HepG2 (cell line): ENCODE measurements around the gene ABTB2. TPM values are rescaled to one million over a fixed set of nuclear protein-coding genes. Genes with fewer than 3 reads are reported as not detected.

Source experiments
- ATAC-seq: fragments of 200-7000 bp; cut with Tn5 transposase; 3 replicates; pipeline ENCODE4 v1.9.1; 2020; ENCODE audit warnings: mild to moderate bottlenecking, moderate library complexity
- BruUV-seq: library from RNA; stranded (reverse); fragments of 400-500 nt; replicated peaks from 2 replicates; lab custom pipeline; 2021; lab: Mats Ljungman, UMichigan
- CTCF ChIA-PET: fragments of 300-600 bp; formaldehyde crosslinking; extraction: SDS; loops from one replicate; lab custom pipeline; 2021; ENCODE audit warnings: low total read pairs, inconsistent platforms, low intra/inter-chr PET ratio; lab: Yijun Ruan, JAX
- POLR2A ChIA-PET: fragments of 350-600 bp; sonication (Branson Sonifier 250); formaldehyde crosslinking; loops from one replicate; lab custom pipeline; 2020; ENCODE audit warnings: antibody characterized with exemption, inconsistent platforms; lab: Yijun Ruan, JAX
- DNase-seq: peaks from one replicate; pipeline ENCODE4 v3.0.0-alpha.2; 2015; ENCODE audit warnings: low spot score
- FAIRE-seq: peaks from 3 replicates; lab custom pipeline; 2011; peaks lifted over from hg19 to GRCh38; lab: Jason Lieb, UNC
- H2AFZ ChIP-seq: one replicate; pipeline ENCODE4 v1.6.1; 2011; ENCODE audit warnings: low read length, inconsistent platforms
- H3K27ac ChIP-seq: fragments of 300-600 bp; 3 replicates; pipeline ENCODE4 v1.8.0; 2011; ENCODE audit warnings: mixed run types, mild to moderate bottlenecking, mixed read lengths, low read length, inconsistent platforms; ENCODE audit not compliant: insufficient read depth; ENCODE audit errors: extremely low read length
- H3K27me3 ChIP-seq, 2 experiments: fragments of 200-600 bp in 1 of 2; 2 replicates in 1 of 2; 3 replicates in 1 of 2; pipeline versions ENCODE4 v1.6.0 to v1.8.0; 2011; ENCODE audit warnings: low read length in 2 of 2, mild to moderate bottlenecking in 2 of 2, moderate library complexity in 2 of 2, inconsistent platforms in 1 of 2; ENCODE audit not compliant: insufficient read depth in 2 of 2, control insufficient read depth in 1 of 2
- H3K36me3 ChIP-seq, 2 experiments: fragments of 200-600 bp in 1 of 2; replicated peaks in 1 of 2; 2 replicates in 1 of 2; 3 replicates in 1 of 2; pipeline versions ENCODE4 v1.5.1 to v1.8.0; 2011; ENCODE audit warnings: low read length in 2 of 2, inconsistent platforms in 1 of 2; ENCODE audit not compliant: insufficient read depth in 2 of 2, control insufficient read depth in 1 of 2
- H3K4me1 ChIP-seq: 2 replicates; pipeline ENCODE4 v1.5.1; 2012; ENCODE audit warnings: low read length, inconsistent platforms; ENCODE audit not compliant: insufficient read depth
- H3K4me2 ChIP-seq: 2 replicates; pipeline ENCODE4 v1.6.0; 2011; ENCODE audit warnings: low read depth, low read length, inconsistent platforms
- H3K4me3 ChIP-seq, 3 experiments: fragments of 200-600 bp in 1 of 3; sonication (generic), shearing (Covaris generic) in 1 of 3; replicated peaks in 1 of 3; 2 replicates each; pipeline ENCODE4 v1.5.1; 2011 to 2016; ENCODE audit warnings: low read length in 3 of 3, inconsistent platforms in 2 of 3, low read depth in 2 of 3, mild to moderate bottlenecking in 2 of 3, control low read depth in 1 of 3, mixed read lengths in 1 of 3; ENCODE audit not compliant: insufficient read depth in 1 of 3
- H3K79me2 ChIP-seq: one replicate; pipeline ENCODE4 v1.6.1; 2011; ENCODE audit warnings: low read length, inconsistent platforms; ENCODE audit not compliant: insufficient read depth
- H3K9ac ChIP-seq: 2 replicates; pipeline ENCODE4 v1.6.0; 2011; ENCODE audit warnings: mild to moderate bottlenecking, low read depth, low read length, inconsistent platforms; ENCODE audit not compliant: insufficient read depth
- H3K9me3 ChIP-seq: 2 replicates; pipeline ENCODE4 v1.5.1; 2012; ENCODE audit warnings: mild to moderate bottlenecking, low read length
- H4K20me1 ChIP-seq: 2 replicates; pipeline ENCODE4 v1.6.0; 2011; ENCODE audit warnings: inconsistent platforms, mild to moderate bottlenecking, low read length, moderate library complexity; ENCODE audit not compliant: insufficient read depth
- MAFF ChIP-seq: IDR thresholded peaks from 2 replicates; pipeline ENCODE4 v1.6.1; 2011; ENCODE audit warnings: low read depth, low read length, improper control_type of control experiment
- SALL2 ChIP-seq: sonication (generic); formaldehyde crosslinking; IDR thresholded peaks from 2 replicates; pipeline ENCODE4 v1.8.1; 2023; ENCODE audit warnings: mild to moderate bottlenecking, missing genetic modification reagents, inconsistent platforms
- ZNF263 ChIP-seq: sonication (generic); formaldehyde crosslinking; IDR thresholded peaks from 2 replicates; pipeline ENCODE4 v1.4.0; 2020; ENCODE audit warnings: missing genetic modification reagents
- ZNF609 ChIP-seq: sonication (generic); formaldehyde crosslinking; IDR thresholded peaks from 2 replicates; pipeline ENCODE4 v1.4.0; 2020; ENCODE audit warnings: mild to moderate bottlenecking, missing genetic modification reagents, borderline replicate concordance
- WGBS: methylation state at CpG from one replicate; pipeline ENCODE4 v1.1.6; 2017; ENCODE audit warnings: low lambda C conversion rate; 5-methylcytosine and 5-hydroxymethylcytosine counted together
- in situ Hi-C: cut with HindIII; loops from 2 replicates; pipeline ENCODE4 v1.10.0; 2017; ENCODE audit warnings: low pct_unique_long_range_greater_than_20kb; ENCODE audit not compliant: extremely low pct_ligation_motif_present
- intact Hi-C: fragments of 100-400 bp; cut with micrococcal nuclease; formaldehyde crosslinking; loops from one replicate; pipeline ENCODE4 v1.10.0; 2022; ENCODE audit not compliant: unreplicated experiment
- polyA plus RNA-seq, 8 experiments: library from polyadenylated mRNA; depleted of rRNA in 3 of 8; stranded (reverse) in 7 of 8; unstranded in 1 of 8; fragments of >200 nt; fragmentation: Illumina TruSeq in 4 of 8; extraction: Trizol in 4 of 8; gene quantifications; 2 replicates each; pipeline versions ENCODE4 v1.2.1 to v1.2.3, GENCODE V29; 2011 to 2016; ENCODE audit warnings: low read depth in 4 of 8, missing spikeins in 1 of 8, mixed read lengths in 1 of 8; ENCODE audit not compliant: insufficient read depth in 1 of 8
- total RNA-seq, 5 experiments: library from RNA; depleted of rRNA; stranded (reverse); fragments of >200 nt; fragmentation: Illumina TruSeq; extraction: Trizol; gene quantifications; 2 replicates each; pipeline ENCODE4 v1.2.3, GENCODE V29; 2016; ENCODE audit warnings: low read depth in 1 of 5

ABTB2 gene
- total and polyA plus RNA-seq, 2 of the 13 experiments (the other 11 are each of a cell fraction or from before 2014, with no cell fraction given) = 5.1 to 15.4 TPM

GRCh38 chr11:34191578-34191977, 166.2 kb downstream of the ABTB2 start:
- in situ Hi-C loops (no loop called here), intact Hi-C loops (no loop called here)
- Histone ChIP-seq H3K27ac (no peak overlapping the region), H3K27me3 (no peaks in the 10 kb centered on the region), H3K4me3 (no peak overlapping the region), H3K9ac (no peak overlapping the region), H3K4me1 (peaks cover 14% of the 10 kb centered on the region), H3K9me3 (no peaks in the 10 kb centered on the region), H3K79me2 (no peaks in the 10 kb centered on the region), H4K20me1 (no peaks in the 10 kb centered on the region), H2AFZ (no peak overlapping the region), H3K36me3 (peaks cover 19 to 23% of the 10 kb centered on the region in 2 experiments; a peak in 4 of 5 replicates), H3K4me2 (no peak overlapping the region)
- no peak; the same call in 2 of the 3 replicates for ATAC-seq
- CTCF ChIA-PET = no interaction called here
- WGBS = 98% methylated on average over 5 of the region's 5 CpGs
- no peak for FAIRE-seq
- no TSS peak for BruUV-seq
- DNase-seq = no peak
- POLR2A ChIA-PET = no interaction called here
- TF ChIP-seq SALL2 (CRISPR knock-in tag) = no peak
- peak; percentile 50; the same call in 1 of the 2 replicates for TF ChIP-seq ZNF263 (CRISPR knock-in tag)

- CTCF ChIA-PET = no interaction called here
- Histone ChIP-seq H3K79me2 (no peaks in the 10 kb centered on the region), H3K27me3 (no peaks in the 10 kb centered on the region), H2AFZ (no peak overlapping the region)
- intact Hi-C loops = no loop called here
- no peak for ATAC-seq
- TF ChIP-seq ZNF609 (CRISPR knock-in tag) (no peak), MAFF (no peak)
- TF ChIP-seq, all 625 proteins: peak for 0
- BruUV-seq = no TSS peak
- H3K4me2 ChIP-seq = no peak overlapping the region
- no peak overlapping the region for H3K9ac ChIP-seq
- 96% methylated on average over 8 of the region's 8 CpGs for WGBS
- no peak overlapping the region for H3K27ac ChIP-seq
- in situ Hi-C loops = no loop called here
- DNase-seq (no peak), FAIRE-seq (no peak)
- peaks cover 14 to 16% of the 10 kb centered on the region in 2 experiments; a peak in 4 of 5 replicates for H3K36me3 ChIP-seq
- H3K9me3 ChIP-seq = no peaks in the 10 kb centered on the region
- POLR2A ChIA-PET = no interaction called here
- H3K4me3 ChIP-seq = no peak overlapping the region
- H4K20me1 ChIP-seq = no peaks in the 10 kb centered on the region
- peaks cover 14% of the 10 kb centered on the region for H3K4me1 ChIP-seq
Measured at GRCh38 chr11:34190192-34191139, 167.3 kb downstream of the ABTB2 start.
